ENCODE results near the gene GPR158.
A peak's percentile ranks its signal among the peaks of the same experiment; 100 is the strongest.
"Not testable (repeated sequence)": the region's sequence is repeated elsewhere in the genome, so short reads cannot be mapped to it uniquely, and the experiment has no call there.

The GPR158 gene

GRCh38 chr10:25174461-25175230, at the start of gene GPR158:
GPR158 (plus strand) TSS chr10:25175001; CDS start chr10:25175421, 420 bp downstream.
- peak; percentile 83 to 91 for DNase-seq (ENCODE audit: low read depth in 2 of 2)

DNA sequence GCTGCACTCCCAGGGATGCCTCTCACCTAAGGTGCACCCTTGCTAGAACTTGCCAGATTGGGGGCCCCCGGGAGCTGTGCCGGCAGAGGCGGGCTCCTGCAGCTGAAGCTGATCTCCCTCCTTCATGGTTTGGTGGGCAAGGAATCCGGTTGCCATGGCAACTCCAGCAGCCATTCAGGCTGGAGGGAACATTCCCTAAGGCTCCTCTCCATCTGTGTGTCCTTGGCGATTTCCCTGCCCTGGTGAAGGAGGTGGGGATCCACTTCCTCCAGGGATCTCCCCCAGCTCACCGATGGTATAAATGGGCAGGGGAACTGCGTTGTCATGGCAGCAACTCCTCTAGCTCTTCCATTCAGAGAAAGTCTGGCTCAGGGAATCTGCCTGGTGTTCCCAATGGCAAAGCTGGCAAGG, 49.6 kb upstream of the GPR158 start:
- no peak for DNase-seq (ENCODE audit: low read depth in 2 of 2)

DNA sequence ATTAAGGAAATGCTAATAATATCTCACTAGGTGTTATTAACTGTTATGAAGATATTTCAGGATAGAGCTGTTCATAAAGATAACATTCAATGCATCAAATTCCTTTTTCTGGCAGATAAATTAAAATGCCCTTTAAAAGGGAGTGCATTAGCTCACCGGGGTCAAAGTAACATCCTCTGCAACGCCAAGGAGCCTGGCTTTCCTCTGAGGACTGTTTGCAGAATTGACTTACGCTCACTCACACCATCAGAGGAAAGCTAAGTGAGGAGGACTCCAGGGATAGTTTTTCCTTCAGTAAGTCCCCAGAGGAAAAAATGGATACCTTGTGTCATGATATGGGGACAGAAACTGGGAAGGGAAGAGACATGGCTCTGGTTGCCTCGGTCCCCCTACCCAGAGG, 45.2 kb upstream of the GPR158 start:
- no peak for DNase-seq (ENCODE audit: low read depth in 2 of 2)

DNA sequence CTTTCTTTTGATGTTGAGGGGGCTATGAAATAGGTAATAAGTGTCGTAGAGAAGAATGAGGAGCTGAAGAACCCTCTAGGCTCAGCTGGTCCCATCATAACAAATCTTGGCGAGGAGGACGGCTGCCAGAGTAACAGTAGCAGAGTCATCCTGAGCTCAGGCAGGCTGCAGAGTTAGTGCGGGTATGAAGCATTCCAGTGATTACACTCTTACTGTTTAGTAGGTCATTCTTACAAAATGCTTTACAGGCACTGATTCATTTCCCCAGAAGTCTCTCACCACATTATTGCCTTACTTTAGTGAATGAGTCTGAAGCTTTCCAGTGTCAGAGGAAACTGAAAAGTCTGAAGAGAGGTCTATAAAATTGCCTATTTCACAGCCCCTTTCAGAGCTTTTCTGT, 43.9 kb upstream of the GPR158 start:
- DNase-seq (ENCODE audit: low read depth in 2 of 2), result no peak

DNA sequence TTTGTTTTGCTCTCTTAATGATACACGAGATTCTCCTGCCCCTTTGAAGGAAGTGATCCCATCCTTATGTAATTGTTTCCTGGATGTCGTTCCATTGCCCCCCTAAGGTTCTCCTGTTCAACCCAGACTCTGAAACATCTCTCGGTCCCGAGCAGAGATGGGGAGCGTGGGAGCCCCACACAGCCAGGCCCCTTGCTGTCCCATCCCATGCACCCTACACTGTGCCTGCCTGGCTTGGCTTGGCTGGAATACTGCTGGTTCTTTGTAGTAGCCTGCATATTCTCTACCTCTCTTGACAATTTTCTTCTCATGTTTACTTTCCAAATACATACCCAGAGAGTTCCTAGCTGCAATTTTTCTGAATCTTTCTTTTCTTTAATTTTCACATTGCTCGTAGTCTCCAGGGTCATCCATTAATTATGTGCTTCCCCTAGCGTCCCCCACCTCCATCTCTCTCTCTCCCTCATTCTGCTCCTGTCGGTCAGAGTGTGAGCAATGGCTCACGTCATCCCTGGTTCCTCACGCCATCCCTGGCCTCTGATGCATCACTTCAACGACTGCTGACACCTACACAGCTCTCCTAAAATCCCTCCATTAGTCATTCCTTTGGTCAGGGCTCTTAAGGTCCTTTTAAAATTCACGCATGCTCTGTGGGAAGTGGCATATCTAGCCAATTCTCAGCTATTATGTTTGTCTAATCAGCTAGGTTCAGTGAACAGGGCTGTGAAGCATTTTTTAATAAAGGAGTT, 32.5 kb upstream of the GPR158 start:
- DNase-seq (ENCODE audit: low read depth in 2 of 2), result no peak

- no peak for DNase-seq (ENCODE audit: low read depth in 2 of 2)
Observed at GRCh38 chr10:25157650-25158049, 17.2 kb upstream of the GPR158 start.

- DNase-seq (ENCODE audit: low read depth in 2 of 2), result no peak
Observed at GRCh38 chr10:25159591-25159990, 15.2 kb upstream of the GPR158 start.

- DNase-seq (ENCODE audit: low read depth in 2 of 2), result no peak
Observed at GRCh38 chr10:25162391-25162790, 12.4 kb upstream of the GPR158 start.

DNA sequence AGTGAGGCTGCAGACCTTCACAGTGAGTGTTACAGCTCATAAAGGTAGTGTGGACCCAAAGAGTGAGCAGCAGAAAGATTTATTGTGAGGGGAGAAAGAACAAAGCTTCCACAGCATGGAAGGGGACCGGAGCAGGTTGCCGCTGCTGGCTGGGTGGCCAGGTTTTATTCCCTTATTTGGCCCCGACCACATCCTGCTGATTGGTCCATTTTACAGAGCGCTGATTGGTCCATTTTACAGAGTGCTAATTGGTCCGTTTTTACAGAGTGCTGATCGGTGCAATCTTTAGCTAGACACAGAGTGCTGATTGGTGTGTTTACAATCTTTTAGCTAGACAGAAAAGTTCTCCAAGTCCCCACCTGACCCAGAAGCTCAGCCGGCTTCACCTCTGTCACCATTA, 11.3 kb upstream of the GPR158 start:
- DNase-seq (ENCODE audit: low read depth in 2 of 2), result not testable (repeated sequence)

DNA sequence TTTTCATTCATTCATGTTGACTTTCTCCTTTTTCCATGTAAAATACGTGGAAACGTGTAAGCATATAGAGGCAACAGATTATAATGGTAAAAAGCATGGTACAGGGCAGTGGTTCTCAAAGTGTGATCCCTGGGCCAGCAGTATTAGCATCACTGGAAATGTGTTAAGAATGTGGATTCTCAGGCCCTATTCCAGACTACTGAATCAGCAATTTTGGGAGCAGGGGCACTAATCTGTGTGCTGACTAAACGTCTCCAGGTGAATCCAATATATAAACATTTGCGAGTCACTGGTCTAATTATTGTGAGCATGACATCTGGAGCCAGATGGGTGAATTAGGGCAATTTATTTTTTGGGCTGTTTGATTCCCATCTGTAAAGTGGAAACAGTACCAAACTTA, 5.1 kb upstream of the GPR158 start:
- no peak for DNase-seq (ENCODE audit: low read depth in 2 of 2)

DNA sequence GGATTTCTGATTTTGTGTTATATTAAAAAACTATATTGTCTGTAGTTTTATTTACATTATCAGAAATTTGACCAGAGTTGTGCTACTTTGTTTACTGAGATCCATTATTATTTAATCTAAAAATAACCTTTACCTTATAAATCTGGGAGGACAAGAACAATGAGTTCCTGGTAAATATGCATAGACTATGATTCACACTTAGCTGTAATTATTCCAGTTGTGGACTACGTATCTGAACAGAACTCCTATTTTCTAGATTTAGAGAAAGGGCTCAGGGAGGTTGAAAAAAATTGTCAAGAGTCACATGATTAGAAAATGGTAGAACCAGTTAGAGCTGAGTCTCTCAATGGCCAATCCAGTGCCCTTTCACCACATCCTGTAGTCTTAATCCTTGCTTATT, 4.2 kb upstream of the GPR158 start:
- DNase-seq (ENCODE audit: low read depth in 2 of 2), result no peak

GRCh38 chr10:25175527-25176420, 973 bp downstream of the GPR158 start:
- DNase-seq (ENCODE audit: low read depth in 2 of 2), result no peak

DNA sequence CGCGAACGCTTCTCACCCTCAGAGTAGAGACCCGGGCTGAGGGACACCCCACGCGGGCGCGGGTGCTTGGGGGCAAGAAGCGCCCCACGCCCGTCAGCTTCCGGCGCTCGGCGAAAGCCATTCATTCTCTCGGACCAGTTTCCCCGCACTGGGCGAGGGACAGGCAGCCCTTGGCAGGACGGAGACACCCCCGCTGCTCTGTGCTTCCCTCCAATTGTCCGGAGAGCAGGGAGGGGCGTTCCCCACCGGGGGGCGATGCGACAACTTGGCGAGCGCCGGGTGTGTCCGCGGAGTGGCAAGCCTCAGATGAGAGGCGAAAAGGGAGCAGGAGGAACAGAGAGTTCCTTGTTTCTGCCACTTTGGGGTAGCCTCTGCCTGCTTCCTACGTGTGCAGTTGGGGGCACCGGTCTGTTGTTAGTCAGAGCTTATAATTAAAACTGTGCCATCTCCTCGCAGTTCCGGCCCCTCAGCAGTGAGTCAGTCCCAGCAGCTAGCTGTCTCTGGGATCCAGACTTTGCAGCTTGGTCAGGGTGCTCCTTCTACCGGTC, 1.7 kb downstream of the GPR158 start:
- DNase-seq (ENCODE audit: low read depth in 2 of 2), result no peak

DNA sequence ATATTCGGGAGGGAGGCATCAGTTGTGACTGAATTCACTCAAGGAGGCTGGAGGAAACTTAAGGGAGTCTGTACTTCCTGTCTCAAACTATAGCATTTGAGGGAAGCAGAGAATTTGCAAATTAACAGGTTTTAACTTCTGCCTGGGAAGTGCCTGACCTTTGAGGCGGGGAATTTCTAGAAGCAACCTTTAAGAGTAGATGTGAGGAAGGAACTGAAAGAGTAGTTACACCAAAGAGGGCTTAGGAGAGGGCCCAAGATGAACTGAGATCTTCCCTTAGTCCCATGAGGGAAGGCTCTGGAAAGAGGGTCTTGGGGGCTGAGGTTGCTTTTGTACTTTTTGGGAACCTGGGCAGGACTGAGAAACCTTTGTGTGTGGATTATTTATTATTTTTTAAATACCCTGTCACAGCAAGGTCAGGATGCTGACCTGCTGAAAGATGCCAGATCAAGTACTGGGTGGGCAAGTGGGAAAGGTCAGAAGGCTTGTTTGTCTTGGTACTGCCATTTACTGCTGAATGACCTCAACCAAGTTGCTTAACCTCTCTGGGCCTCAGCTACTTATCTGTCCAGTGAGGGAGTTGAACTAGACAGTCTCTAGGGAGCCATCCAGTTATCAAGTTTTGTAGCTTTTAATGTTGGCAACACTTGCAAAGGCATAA, 2.4 kb downstream of the GPR158 start:
- no peak for DNase-seq (ENCODE audit: low read depth in 2 of 2)

GRCh38 chr10:25177754-25178135, 2.9 kb downstream of the GPR158 start:
- no peak for DNase-seq (ENCODE audit: low read depth in 2 of 2)

DNA sequence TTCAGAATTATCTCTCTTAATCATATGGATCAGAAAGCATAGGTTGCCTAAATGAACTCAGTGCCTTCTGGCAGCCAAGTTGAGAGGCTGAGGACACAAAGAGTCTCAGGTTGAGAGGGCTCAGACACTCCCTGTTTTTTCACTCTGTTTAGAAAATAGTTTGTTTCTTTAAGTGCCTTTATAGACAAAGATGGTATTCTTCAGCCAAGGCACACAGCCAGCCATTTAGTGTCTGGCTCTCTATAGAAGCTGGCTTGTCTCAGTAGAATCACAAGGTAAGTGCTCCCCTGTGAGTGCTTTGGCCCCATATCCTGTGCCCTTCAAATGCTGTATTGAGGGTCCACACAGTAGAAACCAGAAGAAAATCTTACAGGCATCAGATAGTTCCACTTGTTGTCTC, 3.6 kb downstream of the GPR158 start:
- DNase-seq (ENCODE audit: low read depth in 2 of 2), result no peak

DNA sequence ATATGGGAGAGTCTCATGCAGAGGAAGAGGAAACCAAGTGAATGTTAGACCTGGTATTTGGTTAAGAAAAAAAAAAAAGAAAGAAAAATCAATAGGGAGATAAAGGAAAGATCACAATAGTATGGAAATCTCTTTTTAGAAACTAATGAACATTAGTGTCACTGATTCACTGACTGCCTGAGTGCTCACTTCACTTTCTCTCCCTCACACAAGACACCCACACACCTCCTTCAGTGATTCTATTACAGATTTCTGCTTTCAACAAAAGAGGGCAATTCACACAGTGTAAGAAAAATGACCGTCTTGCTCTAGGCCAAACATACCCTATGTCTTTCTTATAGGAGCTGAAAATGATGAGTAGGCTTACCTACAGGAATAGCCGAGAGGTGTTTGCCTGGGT, 6.0 kb downstream of the GPR158 start:
- no peak for DNase-seq (ENCODE audit: low read depth in 2 of 2)

- DNase-seq (ENCODE audit: low read depth in 2 of 2), result no peak
Observed at GRCh38 chr10:25182636-25183035, 7.8 kb downstream of the GPR158 start.

DNA sequence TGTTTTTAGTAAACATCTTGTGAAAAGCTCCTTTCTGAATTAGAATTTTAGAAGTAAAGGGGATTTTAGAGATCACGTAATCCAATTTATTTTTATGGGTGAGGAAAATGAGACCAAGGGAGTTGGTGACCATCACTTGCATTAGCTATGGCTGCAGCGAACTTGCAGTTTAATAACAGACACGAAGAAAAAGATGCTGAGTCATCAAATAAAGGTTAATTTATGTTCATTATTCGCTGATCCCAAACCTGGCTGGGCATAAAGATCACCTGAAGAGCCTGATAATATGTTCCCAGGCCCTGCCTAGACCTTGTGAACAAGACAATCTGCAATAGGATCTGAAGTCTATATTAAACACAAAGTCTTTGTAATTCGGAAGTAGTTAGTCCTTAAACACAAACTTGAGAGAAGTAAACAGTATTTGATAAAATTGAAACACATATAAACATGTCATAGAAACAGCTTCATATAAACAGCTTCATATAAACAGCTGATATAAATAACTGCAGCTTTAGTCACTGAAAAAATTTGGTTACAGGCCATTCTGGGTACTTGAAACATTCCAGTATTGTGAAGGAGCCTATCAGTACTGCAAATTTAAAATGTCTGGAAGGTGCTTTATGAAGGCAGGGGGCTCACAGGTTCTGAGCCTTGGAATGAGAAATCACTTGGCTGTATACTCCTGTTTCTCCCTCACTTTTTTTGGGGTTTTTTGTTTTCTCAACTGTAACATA, 16.5 kb downstream of the GPR158 start:
- no peak for DNase-seq (ENCODE audit: low read depth in 2 of 2)

GRCh38 chr10:25198151-25198550, 23.4 kb downstream of the GPR158 start:
- no peak for DNase-seq (ENCODE audit: low read depth in 2 of 2)
